Putamen (tissue), 1 donor: ENCODE results near the gene BAD.
"Not testable (repeated sequence)": the region's sequence is repeated elsewhere in the genome, so short reads cannot be mapped to it uniquely, and the experiment has no call there.

Experiments
- DNase-seq: peaks from one replicate; pipeline ENCODE4 v3.0.0-alpha.2; 2016; ENCODE audit warnings: low spot score

Gene BAD

GRCh38 chr11:64284048-64284961, at the start of gene BAD:
Gene BAD (minus strand): TSS chr11:64284665. CDS start chr11:64284368, 297 bp downstream.
- peak; percentile 96 for DNase-seq

GRCh38 chr11:64333556-64333955, 49.1 kb upstream of the BAD start:
- no peak for DNase-seq

GRCh38 chr11:64331569-64332371, 47.3 kb upstream of the BAD start:
- DNase-seq, result no peak

- no peak for DNase-seq
These were observed 46.4 kb upstream of the BAD start for GRCh38 chr11:64330888-64331287.

- no peak for DNase-seq
These were observed 43.5 kb upstream of the BAD start for GRCh38 chr11:64327993-64328392.

GRCh38 chr11:64327375-64327774, 42.9 kb upstream of the BAD start:
- no peak for DNase-seq

- DNase-seq, result no peak
These were observed 40.4 kb upstream of the BAD start for GRCh38 chr11:64324692-64325469.

GRCh38 chr11:64323984-64324383, 39.5 kb upstream of the BAD start:
- not testable (repeated sequence) for DNase-seq

GRCh38 chr11:64323373-64323772, 38.9 kb upstream of the BAD start:
- DNase-seq, result no peak

- no peak for DNase-seq
These were observed 38.4 kb upstream of the BAD start for GRCh38 chr11:64322925-64323260.

- DNase-seq, result no peak
These were observed 37.1 kb upstream of the BAD start for GRCh38 chr11:64321533-64321932.

GRCh38 chr11:64321026-64321425, 36.6 kb upstream of the BAD start:
- DNase-seq, result no peak

GRCh38 chr11:64320556-64320955, 36.1 kb upstream of the BAD start:
- no peak for DNase-seq

GRCh38 chr11:64318766-64319761, 34.6 kb upstream of the BAD start:
- DNase-seq, result no peak

- peak; percentile 99 for DNase-seq
These were observed 33.7 kb upstream of the BAD start, which contains the start of gene PRDX5 for GRCh38 chr11:64317961-64318765. Gene PRDX5 (plus strand): TSS chr11:64318121. CDS start chr11:64318216, 95 bp downstream.

GRCh38 chr11:64317325-64317960, 33.0 kb upstream of the BAD start, which contains the start of gene TRMT112:
Gene TRMT112 (minus strand): TSS chr11:64317559. CDS start chr11:64317526, 33 bp downstream.
- peak; percentile 98 for DNase-seq

GRCh38 chr11:64316672-64317324, 32.3 kb upstream of the BAD start:
- DNase-seq, result no peak

GRCh38 chr11:64315667-64316526, 31.4 kb upstream of the BAD start:
- DNase-seq, result not testable (repeated sequence)
